ENCODE results near the gene IHH. TPM values are rescaled to one million over a fixed set of nuclear protein-coding genes. Genes with fewer than 3 reads are reported as not detected.

IHH gene
- total RNA-seq, 1 donor from 2014 or later: not detected

- DNase-seq (ENCODE audit: low read depth): no peak
- TF ChIP-seq, protein P1, sequence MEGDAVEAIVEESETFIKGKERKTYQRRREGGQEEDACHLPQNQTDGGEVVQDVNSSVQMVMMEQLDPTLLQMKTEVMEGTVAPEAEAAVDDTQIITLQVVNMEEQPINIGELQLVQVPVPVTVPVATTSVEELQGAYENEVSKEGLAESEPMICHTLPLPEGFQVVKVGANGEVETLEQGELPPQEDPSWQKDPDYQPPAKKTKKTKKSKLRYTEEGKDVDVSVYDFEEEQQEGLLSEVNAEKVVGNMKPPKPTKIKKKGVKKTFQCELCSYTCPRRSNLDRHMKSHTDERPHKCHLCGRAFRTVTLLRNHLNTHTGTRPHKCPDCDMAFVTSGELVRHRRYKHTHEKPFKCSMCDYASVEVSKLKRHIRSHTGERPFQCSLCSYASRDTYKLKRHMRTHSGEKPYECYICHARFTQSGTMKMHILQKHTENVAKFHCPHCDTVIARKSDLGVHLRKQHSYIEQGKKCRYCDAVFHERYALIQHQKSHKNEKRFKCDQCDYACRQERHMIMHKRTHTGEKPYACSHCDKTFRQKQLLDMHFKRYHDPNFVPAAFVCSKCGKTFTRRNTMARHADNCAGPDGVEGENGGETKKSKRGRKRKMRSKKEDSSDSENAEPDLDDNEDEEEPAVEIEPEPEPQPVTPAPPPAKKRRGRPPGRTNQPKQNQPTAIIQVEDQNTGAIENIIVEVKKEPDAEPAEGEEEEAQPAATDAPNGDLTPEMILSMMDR (conservative IDR thresholded peaks at IDR 0.05; ENCODE audit: low read depth, low read length): no peak
- peak within 1 kb of the TSS; percentile 67 for H3K4me3 ChIP-seq (ENCODE audit: low read depth, low read length)
These were observed 19.5 kb downstream of the IHH start, which contains the start of gene CFAP65 for GRCh38 chr2:219041252-219041651. Gene CFAP65 (minus strand): TSS chr2:219041516. CDS start chr2:219039048, 2,468 bp downstream.

GRCh38 chr2:219038600-219038999 is 22.1 kb downstream of the IHH start:
- no peak overlapping the region for H3K4me3 ChIP-seq (ENCODE audit: low read depth, low read length)
- TF ChIP-seq, protein P1 (conservative IDR thresholded peaks at IDR 0.05; ENCODE audit: low read depth, low read length): no peak
- DNase-seq (ENCODE audit: low read depth): no peak

DNA sequence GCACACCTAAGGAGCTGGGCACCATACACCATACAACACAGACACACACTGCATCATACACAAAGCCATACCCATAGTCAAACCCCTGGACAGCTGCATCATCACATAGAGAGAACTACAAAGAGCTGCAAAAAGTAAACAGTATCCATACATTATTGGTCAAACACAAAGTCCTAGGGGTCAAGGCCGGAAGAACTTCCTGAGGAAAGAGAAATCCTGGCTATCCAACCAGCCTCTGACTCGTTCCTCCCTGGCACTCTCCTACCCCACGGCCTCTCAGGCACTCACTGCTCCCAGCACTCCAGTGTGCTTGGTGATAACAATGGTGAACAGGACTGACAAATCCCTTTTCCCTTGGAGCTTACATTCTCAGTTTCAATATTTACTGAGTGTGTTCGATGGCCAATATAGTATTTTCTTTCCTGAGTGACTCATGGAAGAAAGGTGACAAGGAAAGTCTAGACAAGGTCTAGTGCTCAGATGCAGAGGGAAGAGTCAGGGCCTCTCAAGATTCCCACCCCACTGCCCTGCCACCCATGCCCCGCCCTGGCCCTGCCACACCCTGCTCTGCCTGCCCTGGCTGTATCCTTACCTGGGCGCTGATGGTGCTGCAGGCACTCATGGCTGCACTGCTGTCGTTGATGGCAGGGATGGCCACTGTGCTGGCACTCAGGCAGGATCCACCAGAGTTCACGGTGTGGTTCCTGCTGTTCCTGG is 22.8 kb downstream of the IHH start:
- TF ChIP-seq, protein P1 (conservative IDR thresholded peaks at IDR 0.05; ENCODE audit: low read depth, low read length): no peak
- DNase-seq (ENCODE audit: low read depth): no peak
- no peak overlapping the region for H3K4me3 ChIP-seq (ENCODE audit: low read depth, low read length)

- DNase-seq (ENCODE audit: low read depth): no peak
- TF ChIP-seq, protein P1 (conservative IDR thresholded peaks at IDR 0.05; ENCODE audit: low read depth, low read length): no peak
- no peak overlapping the region for H3K4me3 ChIP-seq (ENCODE audit: low read depth, low read length)
These were observed 24.8 kb downstream of the IHH start for GRCh38 chr2:219035942-219036341.

GRCh38 chr2:219034823-219035222 is 25.9 kb downstream of the IHH start:
- TF ChIP-seq, protein P1 (conservative IDR thresholded peaks at IDR 0.05; ENCODE audit: low read depth, low read length): no peak
- no peak for DNase-seq (ENCODE audit: low read depth)
- H3K4me3 ChIP-seq (ENCODE audit: low read depth, low read length): no peak overlapping the region

GRCh38 chr2:219032051-219032745 is 28.5 kb downstream of the IHH start:
- TF ChIP-seq, protein P1 (conservative IDR thresholded peaks at IDR 0.05; ENCODE audit: low read depth, low read length): no peak
- H3K4me3 ChIP-seq (ENCODE audit: low read depth, low read length): no peak overlapping the region
- no peak for DNase-seq (ENCODE audit: low read depth)
